HFF-Myc (cell line): ENCODE measurements around the gene PAQR4.

ENCODE experiments used
- DNase-seq: peaks from one replicate; pipeline ENCODE4 v3.0.0-alpha.2; 2011; ENCODE audit warnings: low read depth; ENCODE audit errors: extremely low read depth
- H3K4me3 ChIP-seq: replicated peaks from 2 replicates; pipeline ENCODE4 v1.5.1; 2011; ENCODE audit warnings: low read depth, mild to moderate bottlenecking, control low read depth, low read length
- TF ChIP-seq, protein P1 (sequence below): IDR thresholded peaks from 2 replicates; pipeline ENCODE4 v1.5.1; 2012; ENCODE audit warnings: mild to moderate bottlenecking, low read depth, low read length, control low read depth; ENCODE audit errors: missing control alignments

Gene PAQR4

DNA sequence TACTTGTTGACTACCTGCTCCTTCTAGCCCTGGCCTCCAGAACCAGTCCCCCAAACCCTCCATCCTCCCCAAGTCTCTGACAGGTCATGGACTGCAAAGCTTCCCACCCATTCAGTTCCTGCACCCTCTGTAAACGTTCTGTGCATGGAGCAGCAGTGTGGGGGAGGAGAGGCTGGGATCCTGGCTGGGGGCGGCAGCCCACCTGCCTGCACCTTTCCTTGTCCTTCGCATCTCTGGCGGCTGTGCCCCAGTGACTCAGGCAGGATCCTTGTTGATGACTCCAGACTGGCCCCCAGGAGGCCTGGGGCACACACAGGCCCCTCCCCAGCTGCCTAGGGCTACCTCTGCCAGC is 12.7 kb downstream of the PAQR4 start:
- no peak for DNase-seq
- no peak overlapping the region for H3K4me3 ChIP-seq
- TF ChIP-seq, protein P1, sequence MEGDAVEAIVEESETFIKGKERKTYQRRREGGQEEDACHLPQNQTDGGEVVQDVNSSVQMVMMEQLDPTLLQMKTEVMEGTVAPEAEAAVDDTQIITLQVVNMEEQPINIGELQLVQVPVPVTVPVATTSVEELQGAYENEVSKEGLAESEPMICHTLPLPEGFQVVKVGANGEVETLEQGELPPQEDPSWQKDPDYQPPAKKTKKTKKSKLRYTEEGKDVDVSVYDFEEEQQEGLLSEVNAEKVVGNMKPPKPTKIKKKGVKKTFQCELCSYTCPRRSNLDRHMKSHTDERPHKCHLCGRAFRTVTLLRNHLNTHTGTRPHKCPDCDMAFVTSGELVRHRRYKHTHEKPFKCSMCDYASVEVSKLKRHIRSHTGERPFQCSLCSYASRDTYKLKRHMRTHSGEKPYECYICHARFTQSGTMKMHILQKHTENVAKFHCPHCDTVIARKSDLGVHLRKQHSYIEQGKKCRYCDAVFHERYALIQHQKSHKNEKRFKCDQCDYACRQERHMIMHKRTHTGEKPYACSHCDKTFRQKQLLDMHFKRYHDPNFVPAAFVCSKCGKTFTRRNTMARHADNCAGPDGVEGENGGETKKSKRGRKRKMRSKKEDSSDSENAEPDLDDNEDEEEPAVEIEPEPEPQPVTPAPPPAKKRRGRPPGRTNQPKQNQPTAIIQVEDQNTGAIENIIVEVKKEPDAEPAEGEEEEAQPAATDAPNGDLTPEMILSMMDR, result no peak

DNA sequence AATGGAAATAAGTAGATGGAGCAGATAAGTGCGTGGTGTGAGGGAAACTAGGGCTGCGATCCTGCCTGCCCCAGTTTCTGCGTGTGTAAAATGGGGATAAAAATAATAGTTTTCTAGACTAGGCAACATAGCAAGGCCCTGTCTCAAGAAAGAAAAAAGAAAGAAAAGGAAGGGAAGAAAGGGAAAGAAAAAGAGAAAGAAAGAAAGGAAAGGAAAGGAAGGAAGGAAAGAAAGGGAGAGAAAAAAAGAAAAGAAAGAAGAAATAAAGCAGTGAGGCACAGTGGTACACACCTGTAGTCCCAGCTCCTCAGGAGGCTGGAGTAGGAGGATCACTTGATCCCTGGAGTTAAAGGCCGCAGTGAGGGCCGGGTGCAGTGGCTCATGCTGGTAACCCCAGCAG is 13.3 kb downstream of the PAQR4 start:
- no peak overlapping the region for H3K4me3 ChIP-seq
- DNase-seq, result no peak
- TF ChIP-seq, protein P1, result no peak

DNA sequence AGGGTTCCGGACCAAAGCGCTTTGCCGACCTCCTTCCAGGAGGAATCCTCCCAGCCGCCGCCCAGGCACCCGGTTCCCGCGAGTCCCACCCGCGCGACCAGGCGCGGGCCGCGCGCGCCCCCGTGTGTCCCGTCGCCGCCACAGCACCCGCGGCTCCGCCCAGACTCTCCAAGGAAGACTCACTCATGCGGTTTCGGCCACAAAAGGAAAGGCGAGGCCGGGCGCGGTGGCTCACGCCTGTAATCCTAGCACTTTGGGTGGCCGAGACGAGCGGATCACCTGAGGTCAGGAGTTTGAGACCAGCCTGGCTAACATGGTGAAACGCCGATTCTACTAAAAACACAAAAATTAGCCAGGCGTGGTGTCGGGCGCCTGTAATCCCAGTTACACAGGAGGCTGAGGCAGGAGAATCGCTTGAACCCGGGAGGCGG is 14.6 kb downstream of the PAQR4 start:
- TF ChIP-seq, protein P1, result peak; percentile 72
- no peak overlapping the region for H3K4me3 ChIP-seq

DNA sequence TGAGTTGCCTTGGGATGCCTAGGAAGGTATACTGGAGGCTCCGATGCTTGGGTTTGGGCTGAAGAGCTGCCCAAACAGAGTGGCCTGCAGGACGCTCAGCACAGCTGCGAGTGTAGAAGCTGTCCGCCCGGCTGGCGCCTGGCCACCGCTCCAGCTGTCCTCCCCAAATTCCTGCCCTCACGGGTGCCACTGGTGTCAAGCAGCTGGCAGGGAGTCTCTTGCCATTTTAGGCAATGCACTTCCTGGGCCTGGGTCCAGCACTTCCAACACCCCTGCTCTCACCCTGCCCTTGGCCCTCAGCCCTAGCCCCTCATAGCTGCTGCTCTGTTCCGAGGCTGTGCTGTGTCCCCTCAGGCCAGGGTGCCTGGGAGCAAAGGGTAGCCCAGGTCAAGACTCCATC is 16.3 kb downstream of the PAQR4 start:
- H3K4me3 ChIP-seq, result no peak overlapping the region
- no peak for DNase-seq
- TF ChIP-seq, protein P1, result no peak

More for the DNA sequence above, 14.6 kb downstream of the PAQR4 start:
- no peak for DNase-seq

DNA sequence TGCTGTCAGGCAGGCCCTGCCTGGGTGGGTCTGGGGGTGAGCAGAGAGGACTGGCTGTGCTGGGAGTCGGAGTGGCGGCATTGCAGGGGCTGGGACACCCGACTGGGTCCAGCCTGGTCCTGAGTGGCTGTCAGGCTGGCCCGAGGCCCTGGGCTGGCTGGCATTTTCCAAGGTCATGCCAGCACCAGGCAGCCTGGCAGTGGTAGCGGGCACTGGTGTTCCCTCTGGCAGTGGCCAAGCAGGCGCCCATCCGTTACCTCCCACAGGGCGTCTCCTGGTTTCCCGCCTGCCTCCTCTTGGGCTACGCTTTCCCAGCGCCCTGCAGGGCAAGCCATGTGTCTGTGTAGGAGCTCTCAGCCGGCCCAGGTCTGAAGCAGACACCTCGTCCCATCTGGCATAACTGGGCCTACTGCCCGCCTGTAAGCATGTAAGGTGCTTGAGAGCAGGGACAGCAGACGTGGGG is 16.8 kb downstream of the PAQR4 start:
- H3K4me3 ChIP-seq, result no peak overlapping the region
- TF ChIP-seq, protein P1, result no peak
- no peak for DNase-seq

DNA sequence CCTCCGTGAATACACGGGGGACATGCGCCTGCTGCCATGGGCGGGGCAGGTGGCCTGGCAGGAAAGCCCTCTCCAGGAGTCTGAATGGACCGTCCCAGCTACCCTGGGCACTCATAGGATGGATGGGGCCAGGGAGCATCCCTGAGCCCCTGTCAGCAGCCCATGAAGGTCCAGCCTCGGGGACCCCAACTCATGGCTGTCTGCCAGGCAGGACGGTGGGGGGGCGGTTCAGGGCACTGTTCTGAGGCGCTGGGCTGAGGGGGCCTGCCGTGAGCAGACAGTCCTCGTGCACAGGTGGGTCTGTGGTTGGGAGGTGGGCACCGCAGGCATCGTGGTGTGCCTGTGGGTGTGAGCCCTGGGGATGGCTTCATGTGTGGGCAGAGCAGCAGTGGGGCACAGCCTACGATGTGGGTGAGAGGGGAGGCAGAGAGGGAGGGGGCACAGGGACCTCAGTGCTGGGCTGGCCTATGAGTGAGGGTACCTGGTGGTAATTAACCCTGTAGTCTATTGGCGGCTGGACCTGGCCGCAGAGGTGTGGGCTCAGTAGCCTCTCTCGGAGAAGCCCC is 17.6 kb downstream of the PAQR4 start:
- TF ChIP-seq, protein P1, result no peak
- no peak for DNase-seq
- H3K4me3 ChIP-seq, result no peak overlapping the region

DNA sequence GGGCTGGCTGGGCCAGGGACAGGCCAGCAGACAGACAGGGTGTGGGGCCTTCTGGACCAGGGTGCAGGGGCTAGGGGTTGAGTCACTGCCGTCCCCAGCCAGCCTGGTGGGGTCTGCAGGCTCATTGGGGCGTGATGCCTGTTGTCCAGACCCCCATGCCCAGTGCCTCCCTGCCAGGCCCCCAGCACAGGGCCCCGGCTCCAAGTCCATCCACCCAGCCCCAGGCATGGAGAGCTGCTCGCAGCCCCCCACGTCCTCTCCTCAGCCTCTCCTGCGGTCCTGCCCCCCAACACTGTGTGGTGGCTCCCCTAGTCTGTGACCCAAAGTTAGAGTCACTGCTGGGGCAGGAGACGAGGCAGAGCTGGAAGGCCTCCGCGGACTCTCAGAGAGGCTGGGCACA is 18.1 kb downstream of the PAQR4 start:
- TF ChIP-seq, protein P1, result no peak
- H3K4me3 ChIP-seq, result no peak overlapping the region
- no peak for DNase-seq
